GM18507 (cell line): ENCODE data around the gene ELAVL1.
"Not testable (repeated sequence)": the region's sequence is repeated elsewhere in the genome, so short reads cannot be mapped to it uniquely, and the experiment has no call there.

ENCODE experiments used
- DNase-seq: peaks from one replicate; pipeline ENCODE4 v3.0.0; 2011; ENCODE audit warnings: low read depth; ENCODE audit not compliant: insufficient read length; ENCODE audit errors: extremely low spot score
- FAIRE-seq: peaks from 2 replicates; lab custom pipeline; 2011; peaks lifted over from hg19 to GRCh38; lab: Jason Lieb, UNC

Gene ELAVL1

GRCh38 chr19:7973883-7974282, 31.6 kb downstream of the ELAVL1 start:
- DNase-seq: no peak
- FAIRE-seq: no peak

DNA sequence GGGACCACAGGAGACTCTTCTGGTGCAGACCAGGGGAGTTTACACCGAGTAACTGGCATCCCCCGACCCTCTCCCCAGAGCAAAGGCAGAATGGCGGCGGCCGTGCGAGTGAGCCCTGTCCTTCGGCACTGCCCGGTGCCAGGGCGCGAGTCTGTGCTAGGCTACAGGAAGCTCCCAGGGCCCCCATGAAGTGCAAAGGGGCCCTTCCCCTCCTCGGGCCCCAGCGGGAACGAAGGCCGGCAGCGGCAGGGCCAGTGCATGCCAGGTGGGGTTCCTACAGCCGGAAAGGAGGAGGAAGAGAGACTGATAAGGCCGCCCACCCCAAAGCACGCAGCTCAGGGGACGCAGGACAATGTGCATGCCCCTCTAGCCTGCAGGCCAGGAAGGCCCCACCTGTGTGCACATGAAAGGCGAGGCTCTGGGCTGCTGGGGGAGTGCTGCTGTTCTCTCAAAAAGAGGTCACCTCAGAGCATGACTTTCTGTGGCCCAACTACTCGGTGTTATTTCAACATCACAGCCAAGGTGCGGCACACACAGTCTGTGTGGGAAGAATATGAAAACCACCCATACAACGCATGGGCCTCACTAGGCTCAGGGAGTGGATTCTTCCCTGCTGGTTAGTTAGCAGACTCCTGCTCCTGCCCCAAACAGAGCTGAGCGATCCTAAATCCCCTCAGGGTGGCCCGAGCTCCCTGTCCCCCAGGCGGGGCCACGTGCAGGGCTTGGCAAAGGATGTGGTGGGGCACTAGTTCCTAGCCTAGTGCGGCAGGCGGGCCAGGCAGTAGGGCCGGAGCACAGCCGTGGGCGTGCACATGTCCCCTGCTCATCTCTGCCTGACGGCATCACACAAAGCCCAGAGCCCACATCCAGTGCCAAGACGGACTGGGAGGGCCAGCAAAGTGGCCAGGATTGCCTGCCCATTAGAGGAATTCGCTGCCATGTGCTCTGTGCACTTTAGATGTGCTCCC, 33.6 kb downstream of the ELAVL1 start:
- no peak for FAIRE-seq
- DNase-seq: no peak

- FAIRE-seq (peak; percentile 70), DNase-seq (no peak)
Observed at GRCh38 chr19:7970716-7971448, 34.6 kb downstream of the ELAVL1 start.

DNA sequence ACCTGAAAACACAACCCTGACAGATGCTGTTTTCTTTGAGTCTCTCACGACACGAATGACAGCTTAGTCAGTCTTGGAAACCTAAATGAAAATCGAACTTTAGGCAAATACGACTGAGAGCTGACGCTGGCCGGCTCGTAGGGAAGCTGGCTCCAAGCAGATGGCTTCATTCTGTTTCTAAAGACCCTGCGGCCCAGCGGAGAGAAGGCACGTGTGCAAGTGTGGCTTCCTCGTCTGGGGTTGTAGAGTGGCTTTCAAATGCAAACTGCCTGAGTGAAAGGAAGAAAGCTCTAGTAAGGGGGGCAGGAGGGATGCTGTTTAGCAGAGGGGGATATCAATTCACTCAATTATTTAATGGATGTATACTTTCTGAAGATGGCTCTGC, 35.9 kb downstream of the ELAVL1 start:
- DNase-seq (no peak), FAIRE-seq (no peak)

DNA sequence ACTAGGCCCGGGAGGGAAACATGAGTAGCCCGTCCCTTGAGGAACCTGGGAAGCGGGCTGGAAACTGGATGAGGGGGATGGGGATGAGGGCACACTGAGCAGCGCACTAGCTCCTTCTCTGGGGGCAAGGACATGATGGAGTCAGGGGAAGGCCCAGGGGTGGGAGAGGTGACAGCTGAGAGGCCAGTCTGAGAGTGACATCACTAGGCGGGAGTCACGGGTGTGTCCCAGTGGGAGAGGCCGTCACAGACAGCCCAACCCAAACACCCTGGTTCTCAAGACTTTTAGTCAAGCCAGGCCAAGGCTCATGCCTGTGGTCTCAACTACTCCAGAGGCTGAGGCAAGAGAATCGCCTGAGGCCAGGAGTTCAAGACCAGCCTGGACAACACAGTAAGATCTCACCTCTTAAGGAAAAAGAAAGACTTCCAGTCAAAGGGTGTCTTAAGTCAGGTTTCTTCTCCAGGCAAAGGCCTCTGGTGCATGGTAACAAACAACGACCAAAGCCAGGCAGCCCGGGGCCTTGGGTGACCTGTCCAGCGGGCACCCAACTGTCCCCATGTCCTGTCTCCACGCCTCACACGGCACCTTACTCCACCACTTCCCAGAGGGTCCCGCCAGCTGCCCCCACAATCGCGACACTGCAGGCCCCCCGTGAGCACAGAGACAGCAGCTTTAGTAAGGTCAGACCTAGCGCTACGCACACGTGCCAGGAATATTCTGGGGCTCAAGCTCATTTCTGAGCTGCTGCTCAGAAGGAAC, 36.5 kb downstream of the ELAVL1 start:
- DNase-seq (no peak), FAIRE-seq (no peak)

- FAIRE-seq: no peak
Observed at GRCh38 chr19:7968008-7968795, 37.2 kb downstream of the ELAVL1 start.

DNA sequence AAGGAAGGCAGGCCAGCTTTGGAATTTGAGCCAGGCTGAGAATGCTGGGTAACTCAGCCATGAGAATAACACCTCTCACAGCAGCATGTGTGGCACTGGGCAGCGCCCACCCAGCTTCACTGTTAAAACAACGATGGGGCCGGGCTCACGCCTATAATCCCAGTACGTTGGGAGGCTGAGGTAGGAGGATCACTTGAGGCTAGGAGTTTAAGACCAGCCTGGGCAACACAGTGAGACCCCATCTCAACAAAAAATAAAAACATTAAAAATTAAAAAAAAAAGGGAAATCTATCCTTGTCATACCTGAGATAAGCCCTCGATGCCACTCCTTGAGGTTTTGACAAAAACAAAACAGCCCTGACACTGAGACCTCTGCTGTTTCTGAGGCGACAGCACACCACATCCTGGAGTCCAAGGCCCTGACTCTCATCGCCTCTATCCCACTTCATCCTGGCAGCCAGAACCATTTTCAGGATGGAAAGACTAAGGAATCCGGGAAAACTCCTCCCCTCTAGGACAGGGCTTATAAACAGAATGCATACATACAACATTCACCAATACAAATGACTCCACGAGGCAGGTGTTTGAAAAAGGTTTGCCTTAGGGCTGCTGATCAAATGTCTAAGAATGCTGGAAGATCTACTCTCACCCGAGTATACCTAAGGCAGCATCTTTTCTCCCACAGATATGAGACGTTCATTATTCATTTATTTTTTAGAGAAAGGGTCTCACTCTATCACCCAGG, 39.3 kb downstream of the ELAVL1 start:
- FAIRE-seq: no peak
- no peak for DNase-seq

More at GRCh38 chr19:7968008-7968795, 37.2 kb downstream of the ELAVL1 start:
- DNase-seq: no peak

DNA sequence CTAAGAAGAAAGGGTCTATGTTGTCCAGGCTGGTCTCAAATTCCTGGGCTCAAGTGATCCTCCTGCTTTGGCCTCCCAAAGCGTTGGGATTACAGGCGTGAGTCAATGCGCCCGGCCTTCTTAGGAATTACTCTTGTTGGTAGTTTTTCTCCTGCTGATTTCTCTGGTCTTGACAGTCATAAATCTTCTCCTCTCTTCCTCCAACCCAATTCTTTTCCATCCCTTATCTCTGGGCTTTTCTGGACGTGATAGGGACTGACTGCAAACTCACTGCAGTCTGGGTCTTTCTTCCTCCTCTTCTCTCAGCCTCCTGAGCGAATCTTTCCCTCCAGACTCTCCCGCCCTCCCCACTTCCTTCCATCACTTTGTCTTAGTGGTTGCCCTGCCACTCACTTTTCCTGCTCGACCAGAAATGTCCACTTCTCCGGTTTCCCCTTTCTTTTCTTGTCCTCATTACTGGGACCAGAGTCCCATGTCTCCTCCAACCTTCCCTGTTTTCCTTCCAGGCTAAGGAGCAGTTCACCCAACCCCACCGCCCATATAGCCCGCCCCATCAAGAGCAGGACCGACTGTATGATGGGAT, 40.1 kb downstream of the ELAVL1 start:
- FAIRE-seq: no peak
- no peak for DNase-seq

DNA sequence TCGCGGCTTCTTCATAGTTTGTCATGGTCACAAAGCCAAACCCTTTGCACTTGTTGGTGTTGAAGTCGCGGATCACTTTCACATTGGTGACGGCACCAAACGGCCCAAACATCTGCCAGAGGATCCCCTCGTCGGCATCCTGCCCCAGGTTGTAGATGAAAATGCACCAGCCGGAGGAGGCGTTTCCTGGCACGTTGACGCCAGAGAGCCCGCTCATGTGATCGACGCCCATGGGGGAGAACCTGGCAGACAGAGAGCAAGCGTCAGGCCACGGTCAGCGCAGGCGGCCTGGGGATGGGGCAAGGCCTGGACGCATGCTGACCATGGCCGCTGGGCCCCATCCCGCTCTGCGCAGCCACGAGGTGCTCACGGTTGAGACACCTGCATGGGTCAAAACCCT, 41.9 kb downstream of the ELAVL1 start:
- DNase-seq: no peak
- FAIRE-seq: no peak

DNA sequence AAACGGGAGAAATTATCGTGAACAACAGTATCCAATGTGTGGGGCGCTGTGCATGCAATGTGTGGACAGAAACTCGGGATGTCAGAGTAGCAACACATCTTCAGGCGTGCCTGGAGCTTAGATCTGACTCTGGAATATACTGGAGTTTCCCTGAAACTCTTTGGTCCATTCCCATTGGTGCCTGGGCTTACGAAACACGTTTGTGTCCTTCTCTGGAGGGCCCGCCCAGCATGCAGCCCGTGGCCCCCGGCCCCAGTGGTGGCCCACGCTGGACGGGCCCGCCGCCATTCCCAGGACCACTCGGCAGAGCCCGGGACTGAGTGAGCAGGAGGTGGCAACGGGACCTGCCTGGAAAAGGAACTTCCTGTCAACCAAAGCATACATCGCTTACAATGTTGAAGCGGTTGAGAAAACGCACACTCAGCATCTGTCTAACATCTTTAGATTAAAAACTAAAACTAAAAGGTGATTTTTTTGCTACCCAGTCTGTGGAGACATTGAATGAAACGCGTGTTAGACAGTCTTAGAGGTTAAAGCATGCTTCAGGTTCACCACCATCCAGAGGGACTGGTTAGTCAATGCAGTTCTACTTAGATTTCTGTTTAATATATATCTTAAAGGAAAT, 42.7 kb downstream of the ELAVL1 start:
- no peak for DNase-seq
- no peak for FAIRE-seq

- FAIRE-seq (no peak), DNase-seq (no peak)
Observed at GRCh38 chr19:7961920-7962626, 43.4 kb downstream of the ELAVL1 start.

GRCh38 chr19:7961082-7961481, 44.4 kb downstream of the ELAVL1 start:
- DNase-seq, FAIRE-seq: not testable (repeated sequence)

GRCh38 chr19:7959211-7959610, 46.2 kb downstream of the ELAVL1 start:
- no peak for FAIRE-seq
- no peak for DNase-seq

DNA sequence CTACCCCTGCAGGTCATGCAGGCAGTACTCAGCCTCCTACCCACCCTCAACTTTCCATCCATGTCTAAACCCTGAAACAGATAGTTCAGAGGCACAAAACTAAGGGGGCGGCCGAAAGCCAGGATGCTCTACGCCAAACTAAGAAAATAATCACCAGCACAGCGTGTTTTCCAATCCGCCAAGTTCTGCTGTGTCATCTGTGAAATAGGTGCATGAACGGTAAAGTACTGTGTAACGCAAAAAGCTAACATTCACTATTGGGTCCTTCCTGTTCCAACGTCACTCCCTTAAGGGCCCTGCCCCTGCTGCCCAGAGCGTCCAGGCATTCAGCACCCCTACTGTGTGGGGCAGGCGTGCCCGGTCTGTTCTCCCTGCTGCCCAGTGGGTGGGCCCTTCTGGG, 49.7 kb downstream of the ELAVL1 start:
- no peak for FAIRE-seq
- no peak for DNase-seq

DNA sequence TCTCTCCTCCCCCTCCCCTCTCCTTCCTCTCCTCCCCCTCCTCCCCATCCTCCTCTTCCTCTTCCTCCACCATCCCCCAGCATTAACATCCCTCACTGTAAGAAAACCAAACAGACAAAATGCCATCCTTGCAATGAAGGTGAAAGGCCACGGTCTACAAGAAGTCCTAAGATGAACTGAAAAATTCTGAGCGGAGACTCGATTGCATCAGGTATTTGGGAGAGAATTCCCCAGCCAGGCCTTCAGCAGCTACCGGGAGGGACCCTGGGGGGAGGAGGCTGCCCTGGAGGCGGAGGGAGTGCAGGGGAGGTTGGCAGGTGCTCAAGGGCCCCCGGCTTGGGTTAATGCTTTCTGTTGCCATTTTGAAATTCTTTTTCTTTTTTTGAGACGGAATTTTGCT, 51.9 kb downstream of the ELAVL1 start:
- DNase-seq (no peak), FAIRE-seq (no peak)

DNA sequence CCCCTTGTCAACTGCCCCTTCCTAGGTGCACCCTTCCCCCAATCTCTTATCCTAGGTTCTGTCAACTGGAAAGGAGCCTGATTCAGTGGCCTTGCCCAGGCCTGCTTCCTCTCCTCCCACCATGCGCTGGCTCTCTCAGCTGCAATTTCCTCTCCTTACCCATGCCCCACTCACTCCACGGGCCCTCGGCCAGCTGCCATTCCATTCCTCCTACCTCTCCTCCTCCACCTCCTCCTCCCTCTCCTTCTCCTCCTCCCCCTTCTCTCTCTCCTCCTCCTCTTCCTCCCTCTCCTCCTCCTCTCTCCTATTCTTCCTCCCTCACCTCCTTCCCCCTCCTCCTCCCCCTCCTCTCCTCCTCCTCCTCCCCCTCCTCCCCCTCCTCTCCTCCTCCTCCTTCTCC, 52.4 kb downstream of the ELAVL1 start:
- FAIRE-seq (no peak), DNase-seq (no peak)

DNA sequence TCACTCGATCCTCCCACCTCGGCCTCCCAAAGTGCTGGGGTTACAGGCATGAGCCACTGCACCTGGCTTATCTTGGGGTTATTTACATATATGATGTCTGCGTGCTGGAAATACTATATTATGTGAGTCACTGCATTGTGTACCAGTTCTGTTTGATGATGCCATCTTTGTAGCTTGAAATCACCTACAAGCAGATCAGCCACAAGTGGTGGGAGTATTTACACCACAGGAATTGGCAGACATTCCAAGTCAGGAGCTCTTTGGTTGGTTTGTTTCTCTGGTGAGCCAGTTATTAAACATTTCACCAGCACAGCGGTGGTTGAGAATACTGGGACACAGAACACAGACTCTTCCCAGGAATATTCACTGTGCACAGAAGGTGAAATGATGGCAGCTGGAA, 57.5 kb downstream of the ELAVL1 start:
- no peak for DNase-seq
- FAIRE-seq: no peak
